ENCODE measurements around the gene PREP. TPM values are rescaled to one million over a fixed set of nuclear protein-coding genes. Genes with fewer than 3 reads are reported as not detected.
"Not testable (repeated sequence)": the region's sequence is repeated elsewhere in the genome, so short reads cannot be mapped to it uniquely, and the experiment has no call there.

The PREP gene
- total RNA-seq, 1 experiment from 2014 or later = 35.8 TPM

DNA sequence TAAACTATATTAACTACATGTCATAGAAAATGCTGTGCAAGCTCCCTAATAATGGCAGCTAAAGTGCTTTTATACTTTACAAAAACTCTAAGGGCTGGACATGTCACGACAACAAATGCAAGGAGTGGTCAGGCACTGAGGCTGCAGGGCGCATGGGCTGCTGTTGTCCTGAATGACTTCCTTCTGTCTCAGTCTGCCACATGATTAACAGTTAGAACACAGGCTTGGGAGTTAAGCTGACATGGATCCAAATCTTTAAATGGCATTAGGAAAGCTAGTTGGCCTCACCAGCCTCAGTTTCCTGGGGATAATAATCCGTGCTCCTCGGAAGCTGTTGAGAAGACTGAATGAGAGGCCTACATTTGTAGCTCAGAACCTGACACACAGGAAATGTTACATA, 57.4 kb downstream of the PREP start:
- Histone ChIP-seq H3K4me1 (replicated peaks; ENCODE audit: insufficient read depth) (no peaks in the 10 kb centered on the region), H3K9me2 (ENCODE audit: insufficient read depth) (no peaks in the 10 kb centered on the region), H2AFZ (no peak overlapping the region), H3K27me3 (ENCODE audit: insufficient read depth, low read depth) (no peaks in the 10 kb centered on the region), H3K4me2 (no peak overlapping the region), H3K79me2 (ENCODE audit: low read depth) (no peaks in the 10 kb centered on the region), H4K20me1 (ENCODE audit: insufficient read depth) (no peaks in the 10 kb centered on the region), H3F3A (ENCODE audit: insufficient read depth, low read depth) (no peaks in the 10 kb centered on the region; the same call in 1 of the 2 replicates), H3K36me3 (ENCODE audit: low read depth) (peaks cover 13% of the 10 kb centered on the region; the same call in 1 of the 2 replicates), H3K4me3 (no peak overlapping the region), H3K9me3 (ENCODE audit: insufficient read depth, low read depth) (no peaks in the 10 kb centered on the region), H3K27ac (no peak overlapping the region)
- no TSS peak for BruUV-seq (replicated peaks)
- intact Hi-C loops (cut with micrococcal nuclease; ENCODE audit: unreplicated experiment) = no loop called here
- ChIA-PET CTCF (no interaction called here), POLR2A (ENCODE audit: unreplicated experiment) (interaction anchor here (0.7 kb wide), 1 partner anchor 233 kb away, joined by 5 read pairs; no protein-coding TSS in a partner anchor)
- no peak for TF ChIP-seq EZH2 (IDR thresholded peaks at IDR 0.05; ENCODE audit: low read depth)
- TF ChIP-seq, protein P1, sequence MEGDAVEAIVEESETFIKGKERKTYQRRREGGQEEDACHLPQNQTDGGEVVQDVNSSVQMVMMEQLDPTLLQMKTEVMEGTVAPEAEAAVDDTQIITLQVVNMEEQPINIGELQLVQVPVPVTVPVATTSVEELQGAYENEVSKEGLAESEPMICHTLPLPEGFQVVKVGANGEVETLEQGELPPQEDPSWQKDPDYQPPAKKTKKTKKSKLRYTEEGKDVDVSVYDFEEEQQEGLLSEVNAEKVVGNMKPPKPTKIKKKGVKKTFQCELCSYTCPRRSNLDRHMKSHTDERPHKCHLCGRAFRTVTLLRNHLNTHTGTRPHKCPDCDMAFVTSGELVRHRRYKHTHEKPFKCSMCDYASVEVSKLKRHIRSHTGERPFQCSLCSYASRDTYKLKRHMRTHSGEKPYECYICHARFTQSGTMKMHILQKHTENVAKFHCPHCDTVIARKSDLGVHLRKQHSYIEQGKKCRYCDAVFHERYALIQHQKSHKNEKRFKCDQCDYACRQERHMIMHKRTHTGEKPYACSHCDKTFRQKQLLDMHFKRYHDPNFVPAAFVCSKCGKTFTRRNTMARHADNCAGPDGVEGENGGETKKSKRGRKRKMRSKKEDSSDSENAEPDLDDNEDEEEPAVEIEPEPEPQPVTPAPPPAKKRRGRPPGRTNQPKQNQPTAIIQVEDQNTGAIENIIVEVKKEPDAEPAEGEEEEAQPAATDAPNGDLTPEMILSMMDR (conservative IDR thresholded peaks at IDR 0.05) = no peak
- no peak for DNase-seq

DNA sequence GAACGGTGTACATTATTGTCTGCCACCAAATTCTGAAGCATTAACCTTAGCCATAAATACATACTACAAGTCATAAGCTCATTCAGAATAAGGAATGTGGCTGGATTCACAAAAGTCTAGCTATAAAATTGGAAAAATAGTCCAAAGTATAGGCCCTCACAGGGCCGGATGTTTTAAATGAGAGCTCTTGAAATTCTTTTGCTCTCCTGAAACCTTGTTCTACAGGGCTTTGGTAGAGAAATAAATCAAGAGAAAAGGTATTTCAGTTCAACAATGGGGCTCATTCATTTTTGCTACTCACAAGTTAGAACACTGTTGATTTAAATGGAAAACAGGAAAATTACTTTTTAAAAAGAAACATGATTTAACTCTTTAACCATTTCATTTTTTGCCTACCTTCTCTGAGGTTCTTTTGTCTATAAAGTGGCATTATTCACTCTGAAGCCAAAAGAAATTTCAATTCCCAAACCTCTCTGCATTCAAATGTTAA, 58.0 kb downstream of the PREP start:
- Histone ChIP-seq H3F3A (ENCODE audit: insufficient read depth, low read depth) (no peaks in the 10 kb centered on the region; the same call in 1 of the 2 replicates), H3K9me3 (ENCODE audit: insufficient read depth, low read depth) (no peaks in the 10 kb centered on the region), H3K4me2 (no peak overlapping the region), H3K27ac (no peak overlapping the region), H4K20me1 (ENCODE audit: insufficient read depth) (no peaks in the 10 kb centered on the region), H3K79me2 (ENCODE audit: low read depth) (no peaks in the 10 kb centered on the region), H3K4me3 (no peak overlapping the region), H3K27me3 (ENCODE audit: insufficient read depth, low read depth) (no peaks in the 10 kb centered on the region), H3K9me2 (ENCODE audit: insufficient read depth) (no peaks in the 10 kb centered on the region), H3K4me1 (replicated peaks; ENCODE audit: insufficient read depth) (no peaks in the 10 kb centered on the region), H3K36me3 (ENCODE audit: low read depth) (peaks cover 11% of the 10 kb centered on the region; the same call in 1 of the 2 replicates), H2AFZ (no peak overlapping the region)
- intact Hi-C loops (cut with micrococcal nuclease; ENCODE audit: unreplicated experiment) = no loop called here
- no peak for TF ChIP-seq EZH2 (IDR thresholded peaks at IDR 0.05; ENCODE audit: low read depth)
- TF ChIP-seq, protein P1 (conservative IDR thresholded peaks at IDR 0.05) = no peak
- no peak for DNase-seq
- ChIA-PET CTCF (no interaction called here), POLR2A (ENCODE audit: unreplicated experiment) (no interaction called here)
- BruUV-seq (replicated peaks) = no TSS peak

DNA sequence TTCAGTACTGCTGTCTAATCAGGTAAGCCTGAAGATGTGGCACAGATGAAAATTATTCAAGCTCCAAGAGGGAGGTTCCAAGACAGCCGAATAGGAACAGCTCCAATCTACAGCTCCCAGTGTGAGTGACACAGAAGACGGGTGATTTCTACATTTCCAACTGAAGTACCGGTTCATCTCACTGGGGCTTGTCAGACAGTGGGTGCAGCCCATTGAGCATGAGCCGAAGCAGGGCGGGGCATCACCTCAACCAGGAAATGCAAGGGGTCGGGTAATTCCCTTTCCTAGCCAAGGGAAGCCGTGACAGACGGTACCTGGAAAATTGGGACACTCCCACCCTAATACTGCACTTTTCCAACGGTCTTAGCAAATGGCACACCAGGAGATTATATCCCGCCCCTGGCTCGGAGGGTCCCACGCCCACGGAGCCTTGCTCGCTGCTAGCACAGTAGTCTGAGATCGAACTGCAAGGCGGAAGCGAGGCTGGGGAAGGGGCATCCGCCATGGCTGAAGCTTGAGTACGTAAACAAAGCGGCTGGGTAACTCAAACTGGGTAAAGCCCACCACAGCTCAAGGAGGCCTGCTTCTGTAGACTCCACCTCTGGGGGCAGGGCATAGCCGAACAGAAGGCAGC, 64.4 kb downstream of the PREP start:
- BruUV-seq (replicated peaks); H3K4me2 ChIP-seq; H3K27ac ChIP-seq; H3K79me2 ChIP-seq (ENCODE audit: low read depth); H4K20me1 ChIP-seq (ENCODE audit: insufficient read depth); intact Hi-C loops (cut with micrococcal nuclease; ENCODE audit: unreplicated experiment); CTCF ChIA-PET; H3K4me3 ChIP-seq; H2AFZ ChIP-seq; H3K4me1 ChIP-seq (replicated peaks; ENCODE audit: insufficient read depth); H3K9me2 ChIP-seq (ENCODE audit: insufficient read depth); DNase-seq; H3K27me3 ChIP-seq (ENCODE audit: insufficient read depth, low read depth); POLR2A ChIA-PET (ENCODE audit: unreplicated experiment); H3F3A ChIP-seq (ENCODE audit: insufficient read depth, low read depth); H3K9me3 ChIP-seq (ENCODE audit: insufficient read depth, low read depth): not testable (repeated sequence)
- peaks cover 10% of the 10 kb centered on the region for H3K36me3 ChIP-seq (ENCODE audit: low read depth)

DNA sequence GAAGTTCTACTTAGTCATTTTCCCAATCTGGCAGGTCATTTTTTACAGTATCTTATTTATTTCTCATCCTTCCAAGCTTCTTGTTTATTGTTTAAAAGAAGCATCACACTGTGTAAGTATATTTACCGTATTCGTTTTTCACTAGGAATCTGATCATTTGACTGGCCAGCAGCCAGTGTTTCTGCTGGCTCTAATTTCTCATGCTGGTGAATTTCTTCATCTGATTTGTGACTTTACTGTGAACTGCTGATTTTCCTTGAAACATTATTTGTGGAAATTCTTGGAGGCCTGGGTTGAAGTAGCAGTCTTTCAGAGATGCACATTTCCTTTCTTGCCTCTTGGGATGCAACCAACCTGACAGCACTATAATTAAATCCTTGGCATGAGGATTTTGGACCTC, 65.9 kb downstream of the PREP start:
- no peaks in the 10 kb centered on the region for H3K9me3 ChIP-seq (ENCODE audit: insufficient read depth, low read depth)
- BruUV-seq (replicated peaks) = no TSS peak
- H3K27ac ChIP-seq = no peak overlapping the region
- no peaks in the 10 kb centered on the region for H3F3A ChIP-seq (ENCODE audit: insufficient read depth, low read depth)
- H3K79me2 ChIP-seq (ENCODE audit: low read depth) = no peaks in the 10 kb centered on the region
- ChIA-PET POLR2A (ENCODE audit: unreplicated experiment) (no interaction called here), CTCF (no interaction called here)
- H3K36me3 ChIP-seq (ENCODE audit: low read depth) = peaks cover 14% of the 10 kb centered on the region
- DNase-seq = no peak
- no peaks in the 10 kb centered on the region for H3K4me1 ChIP-seq (replicated peaks; ENCODE audit: insufficient read depth)
- no peak for TF ChIP-seq EZH2 (IDR thresholded peaks at IDR 0.05; ENCODE audit: low read depth)
- TF ChIP-seq, protein P1 (conservative IDR thresholded peaks at IDR 0.05) = no peak
- no peak overlapping the region for H3K4me3 ChIP-seq
- no peaks in the 10 kb centered on the region for H3K27me3 ChIP-seq (ENCODE audit: insufficient read depth, low read depth)
- H2AFZ ChIP-seq = no peak overlapping the region
- H4K20me1 ChIP-seq (ENCODE audit: insufficient read depth) = no peaks in the 10 kb centered on the region
- H3K4me2 ChIP-seq = no peak overlapping the region
- intact Hi-C loops (cut with micrococcal nuclease; ENCODE audit: unreplicated experiment) = no loop called here
- no peaks in the 10 kb centered on the region for H3K9me2 ChIP-seq (ENCODE audit: insufficient read depth)

All from PC-9 (cell line).